Fibroblast of lung (primary cell): ENCODE results near the gene STXBP2. TPM values are rescaled to one million over a fixed set of nuclear protein-coding genes. Genes with fewer than 3 reads are reported as not detected.

Experiments used
- DNase-seq, 2 donors: peaks; one replicate each; pipeline versions ENCODE4 v3.0.0 to v3.0.0-alpha.2; 2010; ENCODE audit warnings: low read depth in 2 of 2
- H2AFZ ChIP-seq: 2 replicates; pipeline ENCODE4 v1.5.1; 2012; ENCODE audit warnings: low read length, control low read depth, inconsistent platforms
- H3K27ac ChIP-seq: 2 replicates; pipeline ENCODE4 v1.5.1; 2011; ENCODE audit warnings: low read length, control low read depth; ENCODE audit not compliant: insufficient read depth
- H3K27me3 ChIP-seq: 2 replicates; pipeline ENCODE4 v1.5.1; 2011; ENCODE audit warnings: mild to moderate bottlenecking, low read length; ENCODE audit not compliant: control insufficient read depth, insufficient read depth
- H3K36me3 ChIP-seq: 2 replicates; pipeline ENCODE4 v1.5.1; 2011; ENCODE audit warnings: low read length; ENCODE audit not compliant: control insufficient read depth, insufficient read depth
- H3K4me1 ChIP-seq: 2 replicates; pipeline ENCODE4 v1.5.1; 2011; ENCODE audit warnings: low read length; ENCODE audit not compliant: control insufficient read depth, insufficient read depth; ENCODE audit errors: extremely low read depth
- H3K4me2 ChIP-seq: 2 replicates; pipeline ENCODE4 v1.5.1; 2011; ENCODE audit warnings: low read length, control low read depth; ENCODE audit not compliant: insufficient read depth; ENCODE audit errors: extremely low read depth
- H3K4me3 ChIP-seq, 4 experiments: fragments of 200-600 bp in 1 of 4; sonication (generic) in 1 of 4; replicated peaks in 1 of 4; 2 replicates each; pipeline ENCODE4 v1.5.1; 2011 to 2016; ENCODE audit warnings: low read length in 4 of 4, low read depth in 3 of 4, mild to moderate bottlenecking in 3 of 4, control low read depth in 2 of 4, inconsistent platforms in 1 of 4, mixed read lengths in 1 of 4; ENCODE audit not compliant: insufficient read depth in 1 of 4; ENCODE audit errors: control extremely low read depth in 1 of 4
- H3K79me2 ChIP-seq: 2 replicates; pipeline ENCODE4 v1.5.1; 2012; ENCODE audit warnings: mild to moderate bottlenecking, low read length, inconsistent platforms; ENCODE audit not compliant: control insufficient read depth, insufficient read depth
- H3K9ac ChIP-seq: 2 replicates; pipeline ENCODE4 v1.5.1; 2011; ENCODE audit warnings: mild to moderate bottlenecking, low read length, control low read depth; ENCODE audit not compliant: insufficient read depth
- H3K9me3 ChIP-seq: 2 replicates; pipeline ENCODE4 v1.5.1; 2012; ENCODE audit warnings: low read depth, low read length; ENCODE audit not compliant: control insufficient read depth, insufficient read depth
- H4K20me1 ChIP-seq: 2 replicates; pipeline ENCODE4 v1.5.1; 2011; ENCODE audit warnings: low read length; ENCODE audit not compliant: control insufficient read depth, insufficient read depth; ENCODE audit errors: extremely low read depth
- CTCF ChIP-seq, 2 donors: IDR thresholded peaks in 1 of 2; conservative IDR thresholded peaks in 1 of 2; 1 replicate in 1 of 2; 2 replicates in 1 of 2; pipeline ENCODE4 v1.5.1; 2011 to 2012; ENCODE audit warnings: low read length in 2 of 2, control low read depth in 1 of 2, inconsistent platforms in 1 of 2, low read depth in 1 of 2, mild to moderate bottlenecking in 1 of 2
- EZH2 ChIP-seq: IDR thresholded peaks from 2 replicates; pipeline ENCODE4 v1.5.1; 2012; ENCODE audit warnings: low read length, control low read depth, mild to moderate bottlenecking; ENCODE audit errors: missing control alignments
- polyA plus RNA-seq, 2 donors: library from polyadenylated mRNA; depleted of rRNA in 1 of 2; stranded (reverse) in 1 of 2; unstranded in 1 of 2; fragments of >200 nt; gene quantifications; 2 replicates each; pipeline ENCODE4 v1.2.1, GENCODE V29; 2011 to 2012; ENCODE audit warnings: missing spikeins in 1 of 2
- total RNA-seq: library from RNA; depleted of rRNA; stranded (reverse); fragments of >200 nt; gene quantifications from 2 replicates; pipeline ENCODE4 v1.2.1, GENCODE V29; 2014

The STXBP2 gene
- total and polyA plus RNA-seq, 2 donors (not counting 1 experiment from before 2014, with no cell fraction given): 4.6 TPM

- Histone ChIP-seq H3K9me3 (no peaks in the 10 kb centered on the region), H3K4me2 (no peak overlapping the region), H2AFZ (no peak overlapping the region), H3K27me3 (no peaks in the 10 kb centered on the region), H3K79me2 (no peaks in the 10 kb centered on the region), H3K4me1 (no peaks in the 10 kb centered on the region), H3K9ac (no peak overlapping the region), H3K27ac (no peak overlapping the region), H3K4me3 (no peak overlapping the region), H3K36me3 (no peaks in the 10 kb centered on the region), H4K20me1 (no peaks in the 10 kb centered on the region)
- no peak for DNase-seq
- TF ChIP-seq EZH2 (no peak), CTCF (conservative IDR thresholded peaks at IDR 0.05 in 1 of 2, IDR thresholded peaks at IDR 0.05 in 1 of 2; ENCODE audit: low read depth in 1 of 2, low read length in 2 of 2) (no peak)
These were observed 30.6 kb upstream of the STXBP2 start for GRCh38 chr19:7606289-7606688.

- H3K4me2 ChIP-seq: no peak overlapping the region
These were observed 29.6 kb upstream of the STXBP2 start for GRCh38 chr19:7607212-7607873.

More at GRCh38 chr19:7607212-7607873, 29.6 kb upstream of the STXBP2 start:
- Histone ChIP-seq H3K79me2 (no peaks in the 10 kb centered on the region), H3K4me1 (no peaks in the 10 kb centered on the region), H3K9me3 (no peaks in the 10 kb centered on the region), H3K27ac (no peak overlapping the region), H4K20me1 (no peaks in the 10 kb centered on the region), H3K36me3 (no peaks in the 10 kb centered on the region), H3K27me3 (no peaks in the 10 kb centered on the region), H2AFZ (no peak overlapping the region), H3K4me3 (no peak overlapping the region), H3K9ac (no peak overlapping the region)
- TF ChIP-seq CTCF (conservative IDR thresholded peaks at IDR 0.05 in 1 of 2, IDR thresholded peaks at IDR 0.05 in 1 of 2; ENCODE audit: low read depth in 1 of 2, low read length in 2 of 2) (no peak), EZH2 (no peak)
- DNase-seq: no peak
